Hypothalamus (tissue), 51 donors: Measurements from ENCODE around the gene SPRED2.

Experiments
- DNase-seq, 51 donors: peaks; one replicate each; lab custom pipeline; 2025; lab: John Stamatoyannopoulos, UW

The SPRED2 gene

GRCh38 chr2:65292461-65293011 is 139.9 kb downstream of the SPRED2 start:
- DNase-seq, result no peak

GRCh38 chr2:65292106-65292400 is 140.3 kb downstream of the SPRED2 start:
- DNase-seq, result no peak

DNA sequence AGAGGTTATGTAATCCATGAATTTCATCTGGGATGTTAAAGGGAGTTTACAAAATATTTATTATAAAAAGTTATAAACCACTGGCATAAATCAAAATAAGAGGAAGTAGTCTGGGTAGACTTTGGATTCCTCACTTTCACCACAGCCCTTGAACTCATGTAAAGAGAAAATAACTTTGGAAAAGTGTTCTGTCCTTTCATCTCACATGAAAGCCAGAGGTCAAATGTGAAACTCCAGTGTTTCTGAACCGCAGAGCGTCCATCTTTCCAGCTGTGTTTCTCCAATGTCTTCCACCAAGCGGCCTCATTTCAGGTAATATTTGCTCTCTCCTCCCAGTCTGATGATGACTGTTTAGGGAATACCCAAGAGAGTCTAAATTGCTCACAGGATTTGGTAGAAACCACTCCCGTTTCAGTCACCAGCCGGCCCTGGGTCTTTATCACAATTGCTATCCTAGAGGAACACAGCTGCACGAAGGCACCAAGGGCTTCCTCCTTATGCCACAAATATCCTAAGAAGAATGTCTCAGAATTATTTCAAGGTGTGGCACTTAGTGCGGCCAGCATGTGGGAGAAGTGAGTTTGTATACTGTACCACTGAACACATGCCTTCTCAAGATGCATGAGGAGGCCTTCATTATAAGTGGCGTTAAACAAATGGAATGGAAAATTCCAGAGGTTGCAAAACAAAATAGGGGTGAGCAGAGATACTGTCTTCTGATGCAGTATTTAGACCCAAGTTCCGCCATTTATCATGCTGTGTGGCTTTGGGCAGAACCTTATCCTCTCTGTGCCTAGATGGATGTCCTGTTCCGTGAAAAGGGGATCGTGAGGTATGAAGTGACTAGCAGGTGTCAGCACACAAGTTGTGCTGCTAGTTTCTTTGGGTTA is 140.9 kb downstream of the SPRED2 start:
- DNase-seq, result no peak

- no peak for DNase-seq
These were observed 145.0 kb downstream of the SPRED2 start for GRCh38 chr2:65287364-65287763.

DNA sequence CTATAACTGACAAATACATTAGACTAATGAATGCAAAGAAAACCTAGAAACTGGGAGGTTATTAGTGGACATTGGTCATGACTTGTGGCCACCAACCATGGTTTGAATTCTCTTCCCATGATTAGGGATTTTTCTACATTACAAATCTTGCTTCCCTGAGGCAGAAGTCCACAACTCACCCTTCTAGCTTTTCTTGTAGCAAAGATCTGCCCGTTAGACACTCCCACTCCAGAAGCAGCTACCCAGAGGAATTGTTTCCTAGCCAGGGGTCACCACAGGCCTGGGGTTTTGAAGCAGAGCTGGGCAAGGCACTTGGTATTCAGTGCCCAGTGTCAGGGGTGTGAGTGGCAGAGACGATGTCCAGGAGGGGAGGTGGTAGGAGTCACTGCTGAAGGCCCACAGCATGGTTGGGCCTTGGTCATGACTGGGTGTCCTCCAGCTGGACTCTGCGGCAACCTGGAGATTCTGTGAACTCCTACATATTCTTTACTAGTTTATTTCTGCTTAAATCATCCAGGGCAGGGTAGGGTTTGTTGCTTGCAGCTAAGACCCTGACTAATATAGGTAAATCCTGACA is 149.8 kb downstream of the SPRED2 start:
- peak in 6 of 51 donors; percentile 2 to 21 (median 8) for DNase-seq

DNA sequence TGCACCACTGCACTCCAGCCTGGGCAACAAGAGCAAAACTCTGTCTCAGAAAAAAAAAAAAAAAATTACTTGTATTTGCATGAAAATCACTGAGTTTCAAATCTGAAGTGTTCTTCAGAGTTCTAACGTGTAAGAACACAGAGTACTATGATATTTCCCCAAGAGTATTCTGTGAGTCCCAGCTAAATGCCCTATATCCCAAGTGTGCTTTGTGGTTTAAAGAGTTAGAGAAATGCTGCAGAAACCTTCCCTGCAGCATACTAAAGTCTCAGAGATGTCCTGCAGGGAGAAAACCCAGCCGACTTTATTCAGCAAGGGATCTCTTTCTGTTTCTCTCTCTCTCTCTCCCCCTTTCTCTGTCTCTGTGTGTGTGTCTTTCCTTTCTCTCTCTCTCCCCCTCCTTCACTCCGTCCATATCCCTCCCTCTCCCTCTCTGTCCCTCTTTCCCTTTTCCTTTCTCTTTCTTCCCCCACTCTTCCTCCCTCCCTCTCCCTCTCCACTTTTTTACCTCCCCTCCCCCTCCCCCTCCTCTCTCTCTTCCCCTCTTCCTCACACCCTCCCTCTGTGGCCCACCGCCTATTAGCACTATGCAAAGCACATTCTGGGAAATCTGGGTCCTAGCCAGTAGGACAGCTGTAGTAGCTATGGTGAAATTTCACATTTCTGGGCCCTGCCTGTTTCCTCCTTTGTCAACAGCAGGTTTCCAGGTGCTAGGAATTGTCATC is 150.6 kb downstream of the SPRED2 start:
- no peak for DNase-seq

GRCh38 chr2:65279756-65280155 is 152.6 kb downstream of the SPRED2 start:
- no peak for DNase-seq

GRCh38 chr2:65278531-65278981 is 153.8 kb downstream of the SPRED2 start:
- DNase-seq, result no peak

DNA sequence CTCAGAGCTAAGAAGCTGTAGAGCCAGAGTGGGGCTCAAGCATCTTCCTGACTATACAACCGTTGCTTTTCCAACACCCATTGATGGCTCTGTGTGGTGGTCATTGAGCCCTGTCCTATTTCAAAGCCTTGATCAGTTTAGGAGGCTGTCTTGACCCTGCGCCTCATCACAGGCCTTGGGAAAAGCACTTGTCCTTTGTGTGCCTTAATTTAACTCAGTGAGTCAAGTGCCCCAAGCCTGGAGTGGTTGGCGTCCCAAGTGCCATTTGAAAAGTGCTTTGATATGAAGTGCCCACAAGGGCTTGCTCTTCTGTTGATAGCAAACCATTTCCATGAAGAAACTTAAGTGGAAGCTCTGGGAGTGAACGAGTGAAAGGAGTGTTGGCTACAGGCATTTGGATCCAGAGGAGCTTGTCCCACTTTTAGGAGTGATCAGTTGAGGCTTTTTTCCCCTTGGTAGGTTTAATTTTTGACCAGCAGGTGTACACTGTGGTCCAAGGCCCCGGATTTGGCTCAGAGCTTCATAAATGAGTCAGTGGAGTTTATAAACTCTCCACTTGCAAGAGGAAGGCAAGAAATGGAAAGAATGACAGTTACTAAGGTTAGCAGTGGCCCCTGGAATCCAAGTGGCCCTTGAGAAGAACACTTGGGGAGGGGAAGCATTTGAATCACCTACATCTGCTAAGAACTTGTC is 154.5 kb downstream of the SPRED2 start:
- DNase-seq, result no peak

GRCh38 chr2:65277118-65277517 is 155.3 kb downstream of the SPRED2 start:
- no peak for DNase-seq

- DNase-seq, result no peak
These were observed 155.8 kb downstream of the SPRED2 start for GRCh38 chr2:65276609-65277008.

DNA sequence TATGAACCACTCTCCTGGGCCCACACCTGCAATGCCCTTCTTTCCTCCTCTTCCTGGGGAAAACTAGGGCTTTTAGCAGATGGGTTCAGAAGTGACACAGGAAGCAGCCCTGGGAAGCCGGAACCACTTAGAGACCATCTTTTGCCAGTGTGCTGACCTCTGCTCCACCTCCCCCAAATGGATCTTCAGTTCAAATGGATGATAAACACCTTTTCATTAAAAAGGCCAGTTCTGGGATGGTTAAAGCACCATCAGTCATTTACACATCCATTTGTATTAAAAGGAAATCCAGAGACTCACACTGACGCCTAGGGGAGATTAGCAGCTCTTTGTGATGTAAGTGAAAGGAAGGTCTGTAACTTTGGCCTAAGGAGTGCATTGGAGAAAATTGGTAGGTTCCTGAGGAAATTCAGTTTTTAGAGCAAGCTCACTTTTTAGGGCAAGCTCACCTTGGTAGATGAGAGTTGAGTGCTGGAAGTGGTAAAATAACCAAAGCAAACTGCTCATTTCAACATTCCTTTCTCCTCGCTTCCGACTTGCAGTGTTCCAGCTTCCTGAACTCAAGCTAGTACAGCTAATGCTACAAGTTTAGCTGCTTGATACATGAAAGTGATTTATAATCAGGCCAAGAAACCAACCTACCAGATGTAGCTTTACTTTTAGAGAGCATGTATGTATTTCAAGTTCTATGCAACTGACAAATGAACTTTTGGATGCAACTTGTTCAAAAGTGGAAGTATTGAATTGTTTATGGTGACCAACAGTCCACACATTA is 157.1 kb downstream of the SPRED2 start:
- DNase-seq, result no peak

GRCh38 chr2:65273344-65273743 is 159.1 kb downstream of the SPRED2 start:
- DNase-seq, result no peak

- no peak for DNase-seq
These were observed 163.4 kb downstream of the SPRED2 start for GRCh38 chr2:65268957-65269356.

GRCh38 chr2:65267008-65267407 is 165.4 kb downstream of the SPRED2 start:
- no peak for DNase-seq

DNA sequence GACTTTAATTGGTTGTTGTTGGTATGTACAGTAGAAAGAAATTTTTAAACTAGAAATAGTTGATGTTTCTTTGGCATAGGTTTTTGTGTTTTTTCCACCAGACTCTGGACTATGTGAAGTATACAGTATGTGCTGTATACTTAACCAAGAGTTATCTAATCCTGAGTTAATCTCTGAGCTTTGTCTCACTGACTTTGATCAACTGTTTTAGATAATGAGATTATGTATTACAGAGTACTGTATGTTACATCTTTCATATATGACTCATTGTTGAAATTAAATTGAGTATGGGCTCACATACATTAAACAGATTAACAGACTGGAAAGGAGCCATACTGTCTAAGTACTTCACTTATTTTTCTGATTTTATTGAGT is 166.7 kb downstream of the SPRED2 start:
- DNase-seq, result no peak

DNA sequence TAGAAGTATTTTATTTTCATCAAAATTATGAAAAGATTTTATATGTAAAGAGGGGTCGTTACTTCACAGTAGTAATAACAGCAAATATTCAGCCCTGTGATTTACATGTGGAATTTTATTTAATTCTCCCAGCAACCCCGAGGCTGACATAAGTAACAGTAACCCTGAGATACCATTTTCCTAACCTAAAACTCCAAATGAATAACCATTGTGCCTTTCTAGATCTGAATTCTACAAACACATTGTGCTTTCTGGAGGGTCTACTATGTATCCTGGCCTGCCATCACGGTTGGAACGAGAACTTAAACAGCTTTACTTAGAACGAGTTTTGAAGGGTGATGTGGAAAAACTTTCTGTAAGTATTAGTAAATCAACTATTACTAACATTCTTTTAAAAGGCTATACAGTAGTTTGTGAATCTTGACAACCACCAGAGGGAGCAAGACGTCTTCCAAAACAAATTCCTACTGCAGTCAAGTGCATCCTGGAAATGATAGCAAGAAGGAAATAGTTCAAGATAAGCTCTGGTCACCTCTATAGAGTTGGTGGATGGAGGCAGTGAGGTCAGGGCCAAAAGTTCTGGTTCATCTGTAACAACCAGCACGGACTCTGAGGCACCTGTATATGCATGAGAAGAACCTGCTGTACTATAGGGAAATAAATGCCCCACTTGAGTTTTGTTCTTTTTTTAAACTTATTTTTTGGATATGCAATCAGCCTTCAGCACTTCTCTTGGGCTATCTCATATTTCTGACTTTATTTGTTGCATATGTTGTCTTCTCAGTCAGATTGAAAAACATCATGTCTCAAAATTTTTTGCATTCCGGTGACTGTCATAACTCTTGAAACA is 167.4 kb downstream of the SPRED2 start:
- peak in 11 of 51 donors; percentile 2 to 54 (median 16) for DNase-seq

DNA sequence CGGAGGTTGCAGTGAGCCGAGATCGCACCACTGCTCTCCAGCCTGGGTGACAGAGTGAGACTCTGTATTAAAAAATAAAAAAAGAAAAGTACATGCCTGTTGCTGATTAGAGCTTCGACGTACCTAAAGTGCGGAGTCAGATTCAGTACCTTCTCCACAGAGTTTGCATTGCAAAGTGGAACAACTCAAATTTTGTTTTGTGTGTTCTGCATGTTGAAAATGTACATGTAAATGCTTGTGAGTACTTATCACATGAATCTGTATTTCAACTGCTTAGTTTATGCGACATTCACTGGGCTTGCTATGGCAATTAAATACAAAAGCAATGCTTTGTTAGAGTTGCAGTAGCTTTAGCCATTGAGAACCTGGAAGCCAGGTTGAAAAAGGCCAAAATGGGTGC is 168.4 kb downstream of the SPRED2 start:
- no peak for DNase-seq

DNA sequence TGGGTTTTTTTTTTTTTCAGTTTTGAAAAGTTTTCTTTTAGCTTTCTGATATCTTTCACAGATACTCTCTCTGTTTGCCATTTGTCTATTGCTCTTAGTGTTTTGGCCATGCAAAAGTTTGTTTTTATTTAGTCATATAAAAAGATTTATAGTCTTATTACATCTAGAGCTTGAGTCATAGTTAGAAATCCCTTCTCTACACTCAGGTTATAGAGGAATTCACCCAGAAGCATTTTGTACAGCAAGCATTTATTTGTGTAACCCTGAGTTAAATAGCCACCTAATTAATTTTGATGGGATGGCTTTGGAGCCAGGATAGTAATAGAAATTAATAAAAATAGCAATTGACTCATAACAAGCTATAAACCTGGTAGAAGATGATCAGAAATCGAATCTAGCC is 169.1 kb downstream of the SPRED2 start:
- no peak for DNase-seq
